HG02759 (cell line): ENCODE results near the gene RABGEF1.
"Not testable (repeated sequence)": the region's sequence is repeated elsewhere in the genome, so short reads cannot be mapped to it uniquely, and the experiment has no call there.

Experiments
- ATAC-seq: cut with Tn5 transposase; IDR thresholded peaks from one replicate; pipeline ENCODE4 v1.9.1; 2021; ENCODE audit warnings: mild to moderate bottlenecking, moderate library complexity; ENCODE audit not compliant: unreplicated experiment

RABGEF1 gene

DNA sequence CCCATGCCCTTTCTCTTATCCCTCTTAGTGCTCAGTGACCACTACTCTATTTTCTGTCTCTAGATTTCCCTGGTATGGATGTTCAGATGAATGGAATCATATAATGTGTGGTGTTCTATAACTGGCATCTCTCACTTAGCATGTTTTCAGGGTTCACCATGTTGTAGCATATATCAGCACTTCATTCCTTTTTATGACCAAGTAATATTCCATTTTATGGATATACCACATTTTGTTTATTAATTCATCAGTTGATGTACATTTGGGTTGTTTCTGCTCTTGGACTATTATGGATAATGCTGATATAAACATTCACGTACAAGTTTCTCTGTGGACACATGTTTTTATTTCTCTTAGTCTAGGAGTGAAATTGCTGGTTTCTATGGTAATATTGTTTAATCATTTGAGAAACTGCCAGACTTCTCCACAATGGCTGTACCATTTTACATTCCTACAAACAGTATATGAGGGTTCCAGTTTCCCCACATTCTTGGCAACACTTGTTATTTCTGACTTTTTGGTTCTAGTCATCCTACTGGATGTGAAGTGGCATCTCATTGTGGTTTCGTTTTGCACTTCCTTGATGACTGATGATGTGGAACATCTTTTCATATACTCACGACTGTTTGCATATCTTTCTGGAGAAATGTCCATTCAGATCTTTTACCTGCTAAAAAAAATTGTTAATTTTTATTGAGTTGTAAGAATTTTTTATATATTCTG, 23.3 kb downstream of the RABGEF1 start:
- not testable (repeated sequence) for ATAC-seq

DNA sequence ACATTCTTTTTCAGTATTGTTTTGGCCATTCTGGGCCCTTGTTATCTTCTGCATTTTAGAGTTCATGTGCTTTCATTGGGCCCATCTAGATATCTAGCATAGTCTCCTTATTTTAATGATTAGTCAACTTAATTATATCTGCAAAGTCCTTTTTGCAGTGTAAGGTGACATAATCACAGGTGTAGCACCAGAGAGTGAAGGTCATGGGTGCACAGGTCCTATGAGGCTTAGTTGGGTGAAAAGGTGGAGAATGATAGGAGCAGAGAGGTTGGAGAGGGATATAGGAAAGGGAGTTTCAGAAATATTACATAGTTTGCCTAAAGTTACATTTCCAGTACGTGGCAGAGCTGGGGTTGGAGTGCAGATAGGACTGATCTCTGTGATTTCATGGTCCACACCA, 24.4 kb downstream of the RABGEF1 start:
- not testable (repeated sequence) for ATAC-seq

DNA sequence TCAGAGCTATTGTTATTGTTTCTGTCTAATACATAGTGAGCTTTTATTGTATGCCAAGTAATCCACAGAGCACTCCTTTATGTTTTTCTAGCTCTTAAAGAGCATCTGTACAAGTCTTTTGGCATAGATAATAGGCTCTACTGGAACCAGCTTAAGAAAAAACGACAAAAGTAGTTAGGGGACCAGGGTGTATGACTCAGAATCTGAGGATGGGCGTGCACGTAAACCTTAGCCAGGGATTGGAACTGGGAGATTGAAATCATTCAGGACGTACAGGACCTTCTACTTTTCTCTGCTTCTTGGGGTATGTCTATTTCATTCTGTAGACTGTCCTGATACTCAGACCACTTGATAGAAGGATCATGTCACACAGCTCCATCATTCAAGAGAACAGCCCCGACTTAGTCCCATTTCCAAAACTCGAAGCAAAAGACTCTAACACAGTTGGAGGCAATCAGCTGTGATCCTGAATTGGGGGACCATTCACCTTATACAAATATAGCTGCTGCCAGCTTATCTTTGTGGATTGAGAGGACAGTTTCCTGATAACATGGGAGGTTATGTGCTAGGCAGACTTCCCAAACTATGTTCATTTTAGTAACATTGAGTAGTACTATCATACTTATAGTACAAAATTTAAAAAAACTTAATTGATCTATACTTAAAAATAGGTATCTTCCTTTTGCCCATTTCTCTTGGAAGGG, 24.9 kb downstream of the RABGEF1 start:
- ATAC-seq = not testable (repeated sequence)

DNA sequence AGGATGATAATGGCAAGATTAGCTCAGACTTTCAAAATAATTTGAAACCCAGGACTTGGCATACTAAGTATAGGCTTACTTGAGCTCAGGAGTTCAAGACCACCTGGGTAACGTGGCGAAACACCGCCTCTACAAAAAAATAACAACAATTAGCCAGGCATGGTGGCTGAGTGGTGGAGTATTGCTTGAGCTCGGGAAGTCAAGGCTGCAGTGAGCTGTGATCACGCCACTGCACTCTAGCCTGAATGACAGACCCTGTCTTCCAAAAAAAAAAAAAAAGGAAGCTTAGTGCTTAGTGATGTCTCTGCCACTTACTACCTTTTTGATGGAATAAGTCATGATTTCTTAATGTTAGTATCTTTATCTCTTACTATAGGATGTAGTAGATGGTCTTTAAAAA, 25.5 kb downstream of the RABGEF1 start:
- ATAC-seq = no peak

DNA sequence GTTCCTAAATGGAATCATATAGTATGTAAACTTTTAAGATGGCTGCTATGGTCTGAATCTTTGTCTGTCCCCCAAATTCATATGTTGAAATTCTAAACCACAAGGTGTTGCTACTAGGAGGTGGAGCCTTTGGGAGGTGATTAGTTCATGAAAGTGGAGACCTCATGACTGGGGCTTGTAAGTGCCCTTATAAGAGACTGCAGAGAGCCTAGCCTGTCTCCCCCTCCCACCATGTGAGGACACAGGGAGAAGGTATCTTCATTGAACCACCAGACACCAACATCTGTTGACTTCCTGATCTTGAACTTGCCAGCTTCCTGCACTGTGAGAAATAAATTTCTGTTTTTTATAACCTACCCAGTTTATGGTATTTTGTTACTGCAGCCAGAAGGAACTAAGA, 27.0 kb downstream of the RABGEF1 start:
- ATAC-seq = not testable (repeated sequence)

DNA sequence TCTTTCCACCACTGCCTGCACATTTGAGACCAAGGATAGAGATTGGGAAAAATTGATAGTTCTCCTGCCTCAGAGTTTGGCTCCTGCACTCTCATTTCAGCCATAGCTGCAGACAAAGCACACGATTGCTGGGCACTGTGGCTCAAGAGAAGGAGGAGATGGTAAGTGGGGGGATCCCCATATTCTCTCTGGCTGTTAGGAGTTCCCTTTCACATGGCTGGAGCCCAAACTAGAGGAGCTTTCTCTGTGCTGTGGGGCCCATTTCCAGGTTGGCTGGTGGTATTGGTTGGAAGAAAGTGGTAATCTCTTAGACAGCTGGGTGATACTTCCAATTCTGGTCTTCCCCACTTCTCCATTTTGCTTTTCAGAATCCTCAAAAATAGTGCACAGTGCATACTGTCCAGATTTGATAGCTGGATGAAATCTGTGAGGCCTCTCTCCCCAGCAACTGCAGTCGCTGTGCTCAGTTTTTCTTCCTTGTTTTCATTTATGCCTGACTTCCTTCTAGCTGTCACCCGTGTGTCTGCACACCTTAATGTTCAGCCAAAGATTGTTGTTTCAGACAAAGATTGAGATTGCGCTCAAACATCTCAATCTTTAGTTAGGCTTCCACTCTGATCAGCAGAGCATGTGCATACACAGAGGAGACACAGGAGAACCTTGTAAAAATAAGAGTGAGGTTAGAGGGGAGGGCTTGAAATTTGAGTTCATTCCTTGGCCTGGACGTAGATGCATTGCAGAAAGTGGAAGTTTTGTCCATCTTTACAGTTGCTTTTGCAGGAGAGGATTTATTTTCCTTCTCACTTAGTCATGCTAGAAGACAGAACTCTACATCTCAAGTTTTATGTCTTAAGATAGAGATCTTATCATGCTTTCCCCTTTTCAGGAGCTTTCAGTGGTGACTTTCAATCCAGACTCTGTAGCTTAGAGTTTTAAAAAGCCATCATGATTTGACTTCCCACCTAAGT, 28.6 kb downstream of the RABGEF1 start:
- no peak for ATAC-seq

DNA sequence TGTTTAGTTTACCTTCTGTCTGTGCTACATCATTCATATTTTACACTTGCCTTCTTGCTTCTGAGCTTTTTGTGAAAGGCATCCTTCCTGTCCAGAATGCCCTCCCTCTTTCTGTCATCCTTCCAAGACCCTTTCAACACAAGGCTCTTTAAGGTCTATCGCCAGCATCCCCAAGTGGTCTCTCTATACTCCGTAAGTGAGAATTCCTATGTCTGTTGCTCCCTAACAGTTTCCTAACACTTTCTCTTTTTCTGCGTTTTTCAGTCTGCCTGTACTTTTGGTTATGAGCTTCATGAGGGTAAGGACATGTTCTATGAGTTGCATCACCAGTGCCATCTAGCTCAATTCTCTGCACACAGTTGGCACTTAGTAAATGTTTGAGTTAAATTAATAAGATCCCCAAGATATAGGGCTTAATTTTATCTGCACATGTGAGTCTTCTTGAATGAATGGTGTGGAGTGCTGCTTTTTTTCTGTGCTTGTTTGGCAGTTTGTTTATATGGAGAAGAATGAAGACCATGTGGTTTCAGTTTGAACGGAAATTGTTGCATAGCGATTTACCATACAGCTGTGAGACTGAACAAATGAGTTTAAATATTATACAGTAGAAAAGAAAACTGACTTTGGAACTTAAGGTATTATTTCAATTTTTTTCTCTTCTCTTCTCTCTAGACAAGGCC, 29.4 kb downstream of the RABGEF1 start:
- ATAC-seq = no peak

DNA sequence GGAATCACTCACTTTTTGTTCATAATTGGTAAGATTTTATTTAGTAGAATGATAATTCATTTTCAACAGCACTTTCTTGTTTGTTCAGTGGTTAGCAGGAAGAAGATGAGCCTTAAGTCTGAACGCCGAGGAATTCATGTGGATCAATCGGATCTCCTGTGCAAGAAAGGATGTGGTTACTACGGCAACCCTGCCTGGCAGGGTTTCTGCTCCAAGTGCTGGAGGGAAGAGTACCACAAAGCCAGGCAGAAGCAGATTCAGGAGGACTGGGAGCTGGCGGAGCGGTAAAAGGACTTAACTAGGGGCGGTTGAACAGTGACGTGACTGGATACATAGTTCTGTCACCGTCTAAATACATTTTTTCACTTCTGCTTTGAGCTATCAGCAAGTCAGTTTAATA, 31.3 kb downstream of the RABGEF1 start:
- ATAC-seq = no peak

DNA sequence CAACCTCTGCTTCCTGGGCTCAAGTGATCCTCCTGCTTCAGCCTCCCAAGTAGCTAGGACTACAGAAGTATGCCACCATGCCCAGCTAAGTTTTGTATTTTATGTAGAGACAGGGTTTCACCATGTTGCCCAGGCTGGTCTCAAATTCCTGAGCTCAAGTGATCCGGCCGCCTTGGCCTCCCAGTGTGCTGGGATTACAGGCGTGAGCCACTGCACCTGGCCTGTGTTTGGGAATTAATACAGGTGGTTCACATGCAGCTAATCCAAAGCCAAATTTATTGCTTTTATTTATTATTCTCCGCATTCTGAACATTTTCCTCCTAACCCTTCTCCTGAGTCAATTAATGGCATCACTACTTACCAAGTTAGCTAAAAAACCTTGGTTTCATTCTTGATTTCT, 33.2 kb downstream of the RABGEF1 start:
- ATAC-seq = not testable (repeated sequence)

DNA sequence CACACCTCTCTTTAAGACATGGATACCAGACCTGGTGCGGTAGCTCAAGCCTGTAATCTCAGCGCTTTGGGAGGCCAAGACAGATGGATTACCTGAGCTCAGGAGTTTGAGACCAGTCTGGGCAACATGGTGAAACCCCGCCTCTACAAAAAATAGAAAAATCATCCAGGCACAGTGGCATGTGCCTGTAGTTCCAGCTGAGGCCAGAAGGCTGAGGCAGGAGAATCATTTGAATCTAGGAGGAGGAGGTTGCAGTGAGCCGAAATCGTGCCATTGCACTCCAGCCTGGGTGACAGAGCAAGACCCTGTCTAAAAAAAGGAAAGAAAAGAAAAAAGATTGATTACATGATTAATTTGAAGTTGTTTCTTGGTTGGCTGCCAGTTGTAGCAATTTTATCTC, 35.9 kb downstream of the RABGEF1 start:
- not testable (repeated sequence) for ATAC-seq

DNA sequence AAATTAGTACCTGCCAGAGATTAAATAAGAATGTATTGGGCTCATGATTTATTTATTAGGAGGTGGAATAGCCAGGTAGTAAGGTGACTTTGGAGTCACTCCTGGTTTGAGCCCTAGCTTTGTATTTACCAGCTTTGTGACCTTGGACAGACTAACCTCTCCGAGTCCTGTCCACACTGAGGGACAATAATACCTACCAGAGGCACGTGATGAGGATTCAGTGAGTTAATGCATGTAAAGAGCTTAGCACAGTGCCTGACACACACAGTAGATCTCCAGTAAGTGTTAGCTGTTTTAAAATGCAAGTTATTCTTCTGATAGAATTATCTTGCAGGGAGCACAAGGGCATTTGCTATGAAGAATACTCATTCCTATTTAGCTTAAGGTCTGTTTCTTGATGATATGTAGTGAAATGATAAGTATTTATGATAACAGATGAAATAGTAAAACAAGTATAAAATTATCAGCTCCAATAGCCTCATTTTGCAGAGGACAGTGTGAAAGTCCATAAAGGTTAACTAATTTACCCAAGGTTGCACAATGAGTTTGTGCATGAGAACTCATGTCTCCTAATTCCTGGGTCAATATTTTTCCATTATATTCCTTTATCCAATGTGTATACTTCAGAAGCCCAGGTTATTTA, 36.4 kb downstream of the RABGEF1 start:
- no peak for ATAC-seq

DNA sequence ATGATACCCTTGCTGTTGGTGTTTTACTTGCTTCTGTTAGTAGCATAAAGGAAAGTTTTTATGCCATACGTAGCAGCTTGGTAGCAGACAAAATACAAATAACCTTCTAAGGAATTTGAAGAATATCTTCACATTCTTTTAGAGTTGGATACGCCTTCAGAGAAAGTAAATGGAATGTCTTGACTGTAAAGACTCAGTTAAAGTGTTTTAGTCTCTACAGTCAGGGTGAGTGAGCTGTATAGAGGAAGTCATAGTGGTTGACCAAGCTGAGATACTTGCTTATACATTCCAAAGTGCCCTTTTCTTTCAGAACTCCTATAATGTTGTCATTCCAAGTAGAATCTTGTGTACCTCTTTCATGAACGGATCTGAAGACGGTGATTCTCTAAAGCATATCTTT, 37.7 kb downstream of the RABGEF1 start:
- no peak for ATAC-seq

DNA sequence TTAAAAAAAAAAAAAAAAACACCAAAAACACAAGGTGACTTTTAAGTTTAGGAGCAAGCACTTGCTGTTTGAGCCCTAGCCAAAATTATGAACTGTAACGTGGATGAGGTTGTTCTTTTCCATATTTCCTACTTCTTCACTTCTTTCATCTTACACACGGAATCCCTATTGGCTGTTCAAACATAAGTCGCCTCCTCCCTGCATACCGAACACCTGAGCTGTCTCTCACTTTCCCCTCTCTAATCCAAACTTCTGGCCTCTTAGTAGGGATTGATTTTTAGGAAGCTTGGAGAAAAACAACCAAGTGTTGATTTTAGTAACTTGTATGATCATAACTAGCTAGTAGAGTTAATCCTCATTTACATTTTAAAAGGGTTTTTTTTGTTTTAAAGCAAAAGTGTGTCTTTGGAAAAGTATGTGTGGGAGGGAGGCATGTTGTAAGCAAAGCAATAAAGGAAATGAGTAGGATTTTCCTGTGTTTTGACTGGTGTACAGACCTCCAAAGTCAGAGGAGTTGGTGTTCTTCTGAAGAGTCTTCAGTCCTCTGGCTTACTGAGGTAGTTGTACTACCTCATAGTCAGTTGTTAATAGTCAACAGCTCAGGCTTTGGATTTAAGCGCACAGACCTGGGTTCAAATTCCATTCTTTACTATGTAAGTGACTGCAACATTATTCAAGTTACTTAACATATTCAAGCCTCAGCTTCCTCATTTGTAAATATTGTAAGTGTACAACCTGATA, 39.3 kb downstream of the RABGEF1 start:
- no peak for ATAC-seq

DNA sequence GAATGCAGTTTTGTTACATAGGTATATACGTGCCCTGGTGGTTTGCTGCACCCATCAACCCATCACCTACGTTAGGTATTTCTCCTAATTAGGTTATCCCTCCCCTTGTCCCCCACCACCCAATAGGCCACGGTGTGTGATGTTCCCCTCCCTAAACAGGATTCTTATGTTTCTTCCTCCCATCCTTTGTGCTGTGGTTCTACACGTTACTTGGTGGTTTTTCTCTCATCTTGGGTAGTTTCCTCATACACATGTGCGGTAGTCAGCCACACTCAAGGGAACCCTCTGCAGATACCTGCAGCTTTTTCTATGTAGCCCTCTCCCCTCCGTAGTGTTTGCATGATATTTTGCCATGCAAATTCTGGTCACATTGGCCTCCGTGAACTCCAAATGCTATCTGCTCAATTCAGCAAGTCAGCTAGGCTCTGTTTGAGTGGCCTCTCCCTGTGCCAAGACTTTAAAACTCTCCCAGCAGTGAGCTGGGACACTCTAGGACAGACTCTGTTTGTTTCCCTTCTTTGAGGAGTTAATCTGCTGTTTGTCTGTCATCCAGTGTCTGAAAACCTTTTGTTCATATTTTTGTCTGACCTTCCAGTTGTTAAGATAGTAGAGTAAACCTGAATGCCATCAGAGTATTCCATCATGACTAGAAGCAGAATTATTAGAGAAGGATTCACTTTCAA, 41.0 kb downstream of the RABGEF1 start:
- no peak for ATAC-seq

DNA sequence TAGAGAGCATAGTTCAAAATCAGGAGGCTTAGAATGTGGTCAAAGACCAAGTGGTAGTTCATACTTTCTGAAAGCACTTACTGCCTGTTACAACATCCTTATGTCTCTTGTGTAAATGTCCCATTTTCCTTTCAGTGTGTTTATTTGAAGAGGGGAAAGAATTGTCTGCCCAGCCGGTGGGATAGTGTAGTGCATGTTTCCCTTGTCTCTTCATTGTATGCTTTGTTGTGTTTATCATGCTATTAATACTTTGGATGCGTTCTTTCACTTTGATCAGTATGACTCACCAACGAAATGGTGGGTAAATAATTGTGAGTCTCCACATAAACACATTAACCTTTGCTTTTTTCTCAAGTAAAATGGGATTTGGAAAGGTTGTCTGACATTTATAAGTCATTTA, 42.3 kb downstream of the RABGEF1 start:
- not testable (repeated sequence) for ATAC-seq

DNA sequence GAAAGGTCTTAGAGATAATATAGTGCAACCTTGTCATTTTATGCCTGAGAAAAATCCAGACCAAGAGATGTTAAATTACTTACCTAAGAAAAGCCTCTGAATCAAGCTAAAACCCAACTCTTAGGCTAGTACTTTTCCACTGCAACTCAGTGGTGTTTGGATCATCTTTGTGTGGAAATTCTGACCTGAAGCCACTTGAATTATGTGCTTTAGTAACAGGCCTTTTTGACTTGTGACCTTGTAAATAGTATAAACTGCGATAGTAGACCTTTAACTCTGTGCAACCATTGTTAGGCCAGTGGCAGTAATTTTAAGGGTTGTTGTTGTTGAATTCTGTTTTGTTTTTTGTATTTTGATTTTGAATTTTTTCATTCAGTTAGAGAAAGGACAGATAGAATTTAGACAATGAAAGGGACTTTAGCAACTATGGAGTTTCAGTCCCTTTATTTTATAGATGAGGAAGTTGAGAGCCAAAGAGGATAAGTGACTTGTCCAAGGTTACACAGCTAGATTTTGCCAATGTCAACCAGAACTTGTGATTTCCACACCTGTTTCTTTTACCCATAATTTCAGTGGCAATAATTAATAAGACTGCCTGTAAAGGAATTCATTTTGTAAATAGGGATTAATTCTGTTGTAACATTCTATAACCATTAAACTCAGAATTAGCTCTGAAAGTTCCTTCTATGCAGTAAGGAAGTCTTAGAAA, 43.5 kb downstream of the RABGEF1 start:
- not testable (repeated sequence) for ATAC-seq

DNA sequence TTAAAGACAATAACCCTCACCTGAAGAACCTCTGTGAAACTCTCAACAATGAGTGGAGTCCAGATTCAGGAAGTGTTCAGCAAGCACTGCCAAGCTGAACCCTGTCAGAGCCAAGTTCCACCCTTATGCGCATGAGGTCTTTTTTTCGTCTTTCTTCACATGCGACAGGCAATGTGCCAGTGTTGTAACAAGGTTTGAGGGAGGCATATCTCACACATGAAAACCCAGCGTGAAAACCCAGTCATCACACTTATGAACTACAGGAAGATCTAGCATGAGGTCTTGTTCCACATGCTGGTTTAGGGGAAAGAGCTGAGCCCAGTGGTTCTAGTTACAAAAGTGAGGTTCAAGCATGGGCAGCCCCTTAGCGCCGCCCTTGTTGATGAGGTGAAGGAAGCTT, 49.7 kb downstream of the RABGEF1 start:
- ATAC-seq = no peak

DNA sequence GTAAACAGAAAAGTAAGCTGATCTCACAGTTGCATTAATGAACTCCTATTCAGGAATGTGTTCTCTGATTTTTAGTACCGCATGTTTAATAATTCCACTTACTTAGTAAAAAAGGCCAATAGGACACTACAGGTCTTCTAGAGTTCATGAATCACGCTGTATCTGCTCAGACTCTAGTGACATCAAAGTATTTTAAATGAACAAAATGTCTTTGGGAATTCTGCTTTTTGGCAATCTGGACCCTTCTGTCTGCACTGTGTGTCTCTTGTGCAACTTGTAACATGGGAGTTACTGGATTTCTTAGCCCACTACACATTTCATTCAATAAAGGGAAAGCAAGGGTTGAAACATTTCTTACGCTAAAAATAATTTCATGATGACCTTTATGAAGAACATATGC, 50.2 kb downstream of the RABGEF1 start:
- ATAC-seq = no peak
